GM19240 (cell line): Measurements from ENCODE around the gene TFCP2L1.
"Not testable (repeated sequence)": the region's sequence is repeated elsewhere in the genome, so short reads cannot be mapped to it uniquely, and the experiment has no call there.

ENCODE experiments used
- DNase-seq: peaks from one replicate; pipeline ENCODE4 v3.0.0; 2011; ENCODE audit warnings: low spot score; ENCODE audit not compliant: insufficient read length

TFCP2L1 gene, protein sequence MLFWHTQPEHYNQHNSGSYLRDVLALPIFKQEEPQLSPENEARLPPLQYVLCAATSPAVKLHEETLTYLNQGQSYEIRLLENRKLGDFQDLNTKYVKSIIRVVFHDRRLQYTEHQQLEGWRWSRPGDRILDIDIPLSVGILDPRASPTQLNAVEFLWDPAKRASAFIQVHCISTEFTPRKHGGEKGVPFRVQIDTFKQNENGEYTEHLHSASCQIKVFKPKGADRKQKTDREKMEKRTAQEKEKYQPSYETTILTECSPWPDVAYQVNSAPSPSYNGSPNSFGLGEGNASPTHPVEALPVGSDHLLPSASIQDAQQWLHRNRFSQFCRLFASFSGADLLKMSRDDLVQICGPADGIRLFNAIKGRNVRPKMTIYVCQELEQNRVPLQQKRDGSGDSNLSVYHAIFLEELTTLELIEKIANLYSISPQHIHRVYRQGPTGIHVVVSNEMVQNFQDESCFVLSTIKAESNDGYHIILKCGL

DNA sequence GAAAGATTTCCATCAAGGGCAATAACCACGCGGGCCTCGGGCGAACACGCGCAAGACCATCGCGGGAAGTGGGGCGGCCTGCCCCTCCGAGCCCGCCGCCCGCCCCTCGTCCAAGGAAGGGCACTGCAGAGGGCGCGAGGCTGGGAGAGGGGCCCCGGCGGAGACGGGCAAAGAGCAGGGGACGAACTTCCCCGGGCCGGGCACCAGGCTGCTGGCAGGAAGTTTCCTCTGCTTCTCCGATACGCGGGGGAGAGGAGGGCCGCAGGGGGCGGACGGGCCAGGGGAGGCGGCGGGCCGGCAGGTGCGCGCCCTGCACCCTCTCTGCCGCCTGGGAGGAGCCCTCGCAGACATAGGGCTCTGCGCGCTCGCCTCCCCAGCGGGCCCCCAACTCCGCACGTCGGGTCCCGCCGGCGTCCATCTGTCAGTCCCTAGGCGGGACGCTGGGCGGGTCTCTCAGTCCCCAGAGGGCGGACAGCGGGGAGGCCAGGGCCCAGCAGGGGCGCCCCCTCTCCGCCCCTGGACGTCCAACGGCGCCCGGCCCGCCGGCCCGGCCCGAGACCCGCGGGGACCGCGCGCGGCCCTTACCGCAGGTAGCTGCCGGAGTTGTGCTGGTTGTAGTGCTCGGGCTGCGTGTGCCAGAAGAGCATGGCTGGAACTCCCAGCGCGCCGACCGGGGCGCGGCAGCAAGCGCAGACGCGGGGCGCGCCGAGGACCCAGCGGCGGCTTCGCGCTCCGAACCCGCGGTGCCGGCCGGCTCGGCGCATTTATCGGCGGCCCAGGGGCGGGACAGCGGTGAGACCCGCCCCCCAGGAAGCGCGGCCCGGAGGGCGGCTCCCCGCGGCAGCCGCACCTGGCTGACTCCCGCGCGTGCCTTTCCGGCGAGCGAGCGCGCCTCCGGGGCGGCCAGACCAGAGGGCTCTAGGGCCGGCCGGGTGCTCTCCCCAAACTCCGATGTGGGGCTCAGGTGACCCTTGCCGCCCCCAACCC lies at the start of gene TFCP2L1:
TFCP2L1 (minus strand) TSS at position 740 of the 987 bp plus-strand sequence; CDS start at position 647, 93 bp downstream.
- DNase-seq, result no peak

DNA sequence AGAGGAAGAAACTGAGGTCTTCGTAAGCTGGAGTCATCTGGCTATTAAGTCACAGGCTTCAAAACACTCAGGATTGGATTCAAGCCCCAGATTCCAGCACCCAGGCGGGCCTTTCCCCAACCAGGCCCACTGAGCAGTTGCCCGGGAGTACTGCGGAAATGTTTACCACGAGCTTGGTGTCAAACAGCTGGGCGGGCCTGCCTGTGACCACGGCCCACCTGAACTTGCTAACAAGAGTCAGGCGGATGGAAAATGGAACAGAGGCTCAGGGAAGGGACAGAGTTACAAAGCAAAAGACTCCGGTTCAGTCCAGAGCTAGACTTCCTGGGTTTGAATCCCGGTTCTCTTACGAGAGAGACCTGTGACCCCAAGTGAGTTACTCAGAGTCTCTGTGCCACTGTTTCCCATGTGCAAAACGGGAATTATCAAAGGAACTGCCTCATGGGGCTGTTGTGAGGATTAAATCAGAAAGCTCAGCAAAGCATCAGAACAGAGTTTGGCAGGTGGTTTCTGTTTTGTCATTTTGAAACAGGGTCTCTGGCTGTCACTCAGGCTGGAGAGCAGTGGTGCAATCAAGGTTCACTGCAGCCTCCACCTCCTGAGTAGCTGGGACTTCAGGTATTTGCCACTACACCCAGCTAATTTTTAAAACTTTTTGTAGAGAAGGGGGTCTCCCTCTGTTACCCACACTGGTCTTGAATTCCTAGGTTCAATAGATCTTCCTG lies 49.0 kb upstream of the TFCP2L1 start:
- no peak for DNase-seq

DNA sequence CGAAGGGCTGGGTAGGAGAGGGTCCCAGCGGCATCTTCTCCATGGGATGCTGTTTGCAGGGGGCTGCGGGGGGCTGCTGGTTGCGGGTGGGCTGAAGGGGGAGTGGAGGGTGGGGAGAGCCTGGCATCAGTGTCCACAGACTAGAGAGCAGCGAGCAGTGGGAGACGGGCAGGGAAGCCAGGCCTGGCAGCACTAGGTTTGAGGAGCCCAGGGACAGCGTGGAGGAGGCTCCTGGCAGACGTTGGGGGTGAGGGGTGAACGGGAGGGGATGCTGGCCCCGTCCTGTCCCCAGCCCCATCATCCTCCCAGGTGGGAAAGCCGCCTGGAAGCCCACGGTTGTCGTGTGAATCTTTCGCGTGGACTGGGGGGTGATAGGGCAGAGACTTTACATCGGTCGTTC lies 48.2 kb upstream of the TFCP2L1 start:
- no peak for DNase-seq

DNA sequence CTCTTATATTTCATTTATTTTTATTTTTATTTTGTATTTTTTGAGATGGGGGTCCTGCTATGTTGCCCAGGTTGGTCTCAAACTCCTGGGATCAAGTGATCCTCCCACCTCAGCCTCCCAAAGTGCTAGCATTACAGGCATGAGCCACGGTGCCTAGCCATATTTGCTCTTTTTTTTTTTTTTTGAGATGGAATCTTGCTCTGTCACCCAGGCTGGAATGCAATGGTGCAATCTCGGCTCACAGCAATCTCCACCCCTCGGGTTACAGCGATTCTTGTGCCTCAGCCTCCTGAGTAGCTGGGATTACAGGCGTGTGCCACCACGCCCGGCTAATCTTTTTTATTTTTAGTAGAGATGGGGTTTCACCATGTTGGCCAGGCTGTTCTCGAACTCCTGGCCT lies 46.3 kb upstream of the TFCP2L1 start:
- not testable (repeated sequence) for DNase-seq

DNA sequence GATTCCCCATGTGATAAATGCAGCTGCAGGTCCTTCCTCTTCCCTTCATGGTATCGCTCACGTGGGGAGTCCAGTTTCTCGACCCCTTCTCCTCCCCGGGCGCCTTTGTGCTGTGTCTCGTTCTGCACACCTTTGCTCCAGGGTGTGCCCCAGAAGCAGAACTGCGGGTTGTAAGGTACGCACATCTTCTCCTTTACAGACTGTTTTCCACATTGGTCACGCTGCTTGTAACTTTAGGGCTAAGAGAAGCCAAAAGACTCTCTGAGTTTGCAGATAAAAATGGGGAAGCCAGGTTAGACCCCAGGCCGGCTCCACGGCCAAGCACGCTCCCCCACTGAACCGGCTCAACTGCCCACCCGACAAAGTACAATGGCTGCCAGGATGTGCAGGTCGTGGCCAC lies 45.9 kb upstream of the TFCP2L1 start:
- no peak for DNase-seq

DNA sequence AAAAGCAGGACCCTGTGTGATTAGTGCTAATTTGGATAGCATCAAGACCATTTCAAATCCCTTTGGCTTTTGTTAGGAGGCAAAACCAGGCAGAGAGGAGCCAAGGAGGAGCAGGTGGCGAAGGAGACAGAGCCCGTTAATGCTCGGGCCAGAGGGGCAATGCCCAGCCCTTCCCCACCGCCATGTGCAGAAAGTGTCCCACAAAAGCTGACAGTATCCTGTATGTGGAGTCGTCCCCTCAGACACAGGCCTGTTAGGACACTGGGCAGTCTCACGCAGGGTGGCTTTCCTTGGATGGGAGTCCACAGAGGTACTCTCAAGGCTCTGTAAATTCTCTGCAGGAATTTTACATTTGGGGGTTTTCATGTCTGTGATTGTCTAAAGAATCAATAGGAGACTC lies 44.8 kb upstream of the TFCP2L1 start:
- no peak for DNase-seq

DNA sequence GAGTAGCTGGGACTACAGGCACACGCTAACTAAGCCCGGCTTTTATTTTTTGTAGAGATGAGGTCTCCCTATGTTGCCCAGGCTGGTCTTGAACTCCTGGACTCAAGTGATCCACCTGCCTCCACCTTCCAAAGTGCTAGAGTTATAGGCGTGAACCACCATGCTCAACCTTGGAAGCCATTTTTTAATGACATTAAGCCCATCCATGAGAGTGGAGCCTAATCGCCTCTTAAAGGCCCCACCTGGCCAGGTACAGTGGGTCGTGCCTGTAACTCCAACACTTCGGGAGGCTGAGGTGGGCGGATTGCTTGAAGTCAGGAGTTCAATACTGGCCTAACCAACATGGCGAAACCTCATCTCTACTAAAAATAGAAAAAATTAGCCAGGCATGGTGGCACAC lies 41.6 kb upstream of the TFCP2L1 start:
- DNase-seq, result no peak

DNA sequence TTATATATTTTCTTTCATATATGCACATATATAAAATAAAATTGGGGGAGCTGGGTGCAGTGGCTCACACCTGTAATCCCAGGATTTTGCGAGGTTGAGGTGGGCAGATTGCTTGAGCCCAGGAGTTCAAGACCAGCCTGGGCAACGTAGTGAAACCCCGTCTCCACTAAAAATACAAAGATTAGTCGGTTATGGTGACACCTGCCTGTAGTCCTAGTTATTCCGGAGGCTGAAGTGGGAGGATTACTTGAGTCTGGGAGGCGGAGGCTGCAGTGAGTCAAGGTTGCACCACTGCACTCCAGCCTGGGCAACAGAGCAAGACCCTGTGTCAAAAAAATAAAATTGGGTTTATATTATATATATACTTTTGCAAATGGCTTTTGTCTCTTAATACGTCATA lies 39.6 kb upstream of the TFCP2L1 start:
- DNase-seq, result no peak

DNA sequence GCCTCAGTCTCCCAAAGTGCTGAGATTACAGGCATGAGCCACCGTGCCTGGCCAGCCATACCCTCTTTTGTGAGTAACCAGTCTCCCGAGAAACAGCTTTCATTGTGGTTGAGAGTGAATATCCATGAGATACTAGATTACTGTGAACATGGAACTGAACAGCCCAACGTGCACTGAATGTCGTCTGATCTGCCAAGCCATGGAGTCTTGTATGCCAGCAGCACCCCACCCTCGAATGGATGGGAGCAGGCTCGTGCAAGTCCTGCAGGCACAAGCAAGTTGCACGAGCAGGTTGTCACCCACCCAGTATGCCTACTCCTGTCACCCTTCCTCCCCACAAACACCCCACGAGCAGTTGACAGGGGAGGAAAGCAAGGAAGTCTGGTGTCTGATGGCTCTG lies 36.5 kb upstream of the TFCP2L1 start:
- no peak for DNase-seq

DNA sequence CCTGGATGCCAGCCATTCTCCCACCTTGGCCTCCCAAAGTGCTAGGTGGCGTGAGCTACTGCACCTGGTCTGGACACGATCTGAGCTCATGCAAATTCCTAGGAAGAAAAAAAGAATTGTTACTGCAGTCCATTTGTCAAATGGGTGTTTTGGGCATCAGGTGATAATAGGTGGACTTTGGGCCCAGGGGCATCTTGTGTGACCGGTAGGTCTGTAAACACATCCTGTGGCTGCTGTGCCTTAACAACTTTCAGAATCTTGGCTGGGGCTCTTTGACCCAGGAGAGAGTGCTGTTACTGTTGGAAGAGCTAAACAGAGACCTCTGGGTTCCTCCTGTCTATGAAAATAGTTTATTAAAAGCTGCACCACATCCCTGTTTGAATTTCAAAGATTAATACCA lies 34.9 kb upstream of the TFCP2L1 start:
- no peak for DNase-seq

DNA sequence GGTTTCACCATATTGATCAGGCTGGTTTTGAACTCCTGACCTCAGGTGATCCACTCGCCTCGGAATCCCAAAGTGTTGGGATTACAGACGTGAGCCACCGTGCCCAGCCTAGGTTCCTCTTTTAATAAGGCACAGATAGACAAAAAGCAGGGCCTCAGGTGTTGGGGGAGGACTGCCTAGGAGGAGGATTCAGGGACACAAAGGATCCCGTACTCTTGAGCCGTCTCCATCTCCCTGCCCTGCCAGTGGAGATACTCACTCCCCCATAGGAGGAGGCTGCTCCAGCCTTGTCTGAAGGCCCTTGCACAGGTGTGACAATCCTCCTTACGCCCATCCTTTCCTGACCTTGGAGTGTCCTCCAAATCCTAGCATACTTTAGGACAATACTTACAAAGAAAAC lies 32.0 kb upstream of the TFCP2L1 start:
- DNase-seq, result no peak

DNA sequence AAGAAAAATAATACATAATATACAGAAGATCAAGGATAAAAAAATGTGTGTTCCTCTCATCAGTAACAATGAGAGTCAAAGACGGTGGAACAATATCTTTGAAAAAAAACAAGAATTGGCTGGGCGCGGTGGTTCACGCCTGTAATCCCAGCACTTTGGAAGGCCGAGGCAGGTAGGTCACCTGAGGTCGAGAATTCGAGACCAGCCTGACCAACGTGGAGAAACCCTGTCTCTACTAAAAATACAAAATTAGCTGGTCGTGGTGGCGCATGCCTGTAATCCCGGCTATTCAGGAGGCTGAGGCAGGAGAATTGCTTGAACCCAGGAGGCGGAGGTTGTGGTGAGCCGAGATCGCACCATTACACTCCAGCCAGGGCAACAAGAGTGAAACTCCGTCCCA lies 28.7 kb upstream of the TFCP2L1 start:
- not testable (repeated sequence) for DNase-seq

DNA sequence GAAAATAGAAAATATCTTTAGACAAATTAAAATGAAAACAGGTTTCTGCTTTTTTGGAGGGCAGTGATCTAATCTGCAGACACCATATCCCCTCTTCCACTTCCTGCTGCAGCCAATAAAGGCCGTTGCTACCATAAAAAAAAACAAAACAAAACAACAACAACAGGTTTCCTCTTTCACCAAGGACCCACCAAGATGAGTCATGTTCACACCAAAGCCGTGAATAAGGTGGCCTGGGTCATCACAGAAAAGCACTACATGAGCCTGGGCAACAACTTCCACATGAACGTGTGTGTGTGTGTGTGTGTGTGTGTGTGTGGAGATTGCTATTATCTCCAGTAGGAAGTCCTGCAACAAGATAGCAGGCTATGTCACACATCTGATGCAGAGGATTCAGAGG lies 24.8 kb upstream of the TFCP2L1 start:
- no peak for DNase-seq

DNA sequence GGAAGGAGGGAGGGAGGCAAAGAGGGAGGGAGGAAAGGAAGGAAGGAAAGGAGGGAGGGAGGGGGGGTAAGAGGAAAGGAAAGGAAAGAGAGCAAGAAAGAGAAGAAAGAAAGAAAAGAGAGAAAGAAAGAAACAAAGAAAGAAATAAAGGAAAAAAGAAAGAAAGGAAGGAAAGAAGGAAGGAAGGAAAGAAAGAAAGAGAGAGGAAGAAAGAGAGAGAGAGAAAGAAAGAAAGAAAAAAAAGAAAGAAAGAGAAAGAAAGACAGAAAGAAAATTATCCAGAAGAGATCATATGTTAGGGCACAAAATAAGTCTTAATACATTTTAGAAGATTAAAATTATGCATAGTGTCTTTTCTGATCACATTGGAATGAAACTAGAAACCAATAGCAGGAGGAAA lies 24.3 kb upstream of the TFCP2L1 start:
- DNase-seq, result no peak

DNA sequence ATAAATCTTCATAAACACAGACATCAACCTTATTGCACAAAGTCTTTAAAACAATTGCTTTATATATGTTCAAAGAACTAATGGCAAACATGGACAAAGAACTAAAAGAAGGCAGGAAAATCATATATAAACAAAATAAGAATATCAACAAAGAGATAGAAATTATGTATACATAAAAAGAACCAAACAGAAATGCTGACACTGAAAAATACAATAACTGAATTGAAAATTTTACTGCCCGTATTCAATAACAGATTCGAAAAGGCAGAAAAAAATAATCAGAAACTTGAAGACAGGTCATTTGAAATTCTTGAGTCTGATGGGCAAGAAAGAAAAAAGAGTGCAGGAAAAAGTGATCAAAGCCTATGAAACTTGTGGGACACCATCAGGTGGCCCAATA lies 22.0 kb upstream of the TFCP2L1 start:
- DNase-seq, result no peak

DNA sequence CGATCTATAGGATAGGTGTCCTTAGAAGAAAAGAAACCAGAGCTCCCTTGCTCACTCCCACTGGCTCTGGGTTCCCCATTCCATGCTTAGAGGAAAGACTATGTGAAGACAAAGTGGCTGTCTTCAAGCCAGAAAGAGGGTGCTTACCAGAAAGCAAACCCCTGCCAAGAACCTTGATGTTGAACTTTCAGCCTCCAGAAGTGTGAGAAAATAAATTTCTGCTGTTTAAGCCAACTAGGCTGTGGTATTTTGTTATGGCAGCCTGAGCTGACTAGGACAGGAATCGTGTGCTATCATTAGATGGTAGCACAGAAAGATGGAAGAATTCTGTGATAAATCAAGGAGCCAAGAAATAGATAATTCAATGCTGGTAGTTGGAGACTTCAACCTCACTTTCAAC lies 19.9 kb upstream of the TFCP2L1 start:
- no peak for DNase-seq

DNA sequence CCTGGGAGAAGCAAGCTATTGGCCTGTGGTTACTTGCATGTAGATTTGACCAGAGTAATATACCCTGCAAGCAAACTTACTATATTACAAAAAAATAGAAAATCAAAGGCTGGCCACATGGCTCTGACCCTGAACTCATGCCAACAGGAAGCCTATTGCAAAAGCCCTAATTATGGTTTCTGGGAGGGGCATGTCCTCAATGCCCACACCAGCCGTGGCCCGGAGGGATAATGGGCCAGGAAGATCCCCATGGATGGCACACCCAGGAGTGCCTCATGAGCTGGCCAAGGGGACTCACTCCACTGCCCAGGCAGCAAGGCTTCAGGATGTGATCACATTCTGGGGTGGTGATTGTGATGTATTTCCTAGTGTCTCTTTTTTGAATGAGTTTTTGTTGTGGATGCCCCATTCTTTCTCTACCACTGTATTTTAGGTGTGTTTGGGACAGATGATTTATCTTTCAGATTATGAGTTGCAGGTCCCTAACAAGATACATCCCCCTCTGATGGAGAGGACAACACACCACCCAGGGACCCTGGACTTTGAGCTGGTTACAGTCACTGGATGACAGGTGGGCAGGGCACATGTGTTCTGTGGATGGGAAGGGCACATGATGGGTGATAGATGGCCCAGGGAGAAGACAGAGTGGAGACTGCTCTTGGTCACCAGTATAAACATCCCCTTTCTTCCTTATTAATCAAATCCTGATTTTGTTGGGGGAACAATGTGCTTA lies 18.7 kb upstream of the TFCP2L1 start:
- DNase-seq, result no peak

DNA sequence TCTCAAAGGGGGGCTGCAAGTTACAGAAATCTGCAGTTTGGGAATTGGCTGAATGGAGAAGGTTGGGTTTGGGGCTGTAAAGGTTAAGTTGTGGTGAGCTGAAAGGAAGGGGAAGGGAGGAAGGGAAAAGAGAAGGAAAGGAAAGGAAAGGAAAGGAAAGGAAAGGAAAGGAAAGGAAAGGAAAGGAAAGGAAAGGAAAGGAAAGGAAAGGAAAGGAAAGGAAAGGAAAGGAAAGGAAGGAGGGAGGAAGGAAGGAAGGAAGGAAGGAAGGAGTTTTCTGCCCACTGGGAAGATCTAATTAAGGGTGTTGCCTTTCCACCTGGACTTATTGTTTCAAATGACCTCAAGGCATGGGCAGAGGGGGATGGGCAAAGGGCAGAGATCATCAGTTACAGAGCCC lies 16.2 kb upstream of the TFCP2L1 start:
- not testable (repeated sequence) for DNase-seq

DNA sequence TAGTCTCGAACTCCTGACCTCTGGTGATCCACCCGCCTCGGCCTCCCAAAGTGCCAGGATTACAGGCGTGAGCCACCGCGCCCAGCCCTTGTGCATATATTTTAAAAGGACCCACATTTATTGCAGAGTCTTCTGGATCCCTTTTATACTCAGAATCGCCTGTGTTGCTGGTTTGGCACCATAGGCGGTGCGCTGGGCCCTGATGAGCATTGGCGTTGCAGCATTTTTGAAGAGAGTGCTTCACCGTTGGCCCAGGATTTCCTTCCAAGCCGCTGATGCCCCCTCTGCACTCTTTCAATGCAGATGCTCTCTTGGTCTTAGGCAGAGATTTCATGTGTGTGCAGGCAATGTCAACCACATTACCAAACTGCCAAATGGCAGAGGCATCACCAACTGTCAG lies 13.5 kb upstream of the TFCP2L1 start:
- DNase-seq, result no peak

DNA sequence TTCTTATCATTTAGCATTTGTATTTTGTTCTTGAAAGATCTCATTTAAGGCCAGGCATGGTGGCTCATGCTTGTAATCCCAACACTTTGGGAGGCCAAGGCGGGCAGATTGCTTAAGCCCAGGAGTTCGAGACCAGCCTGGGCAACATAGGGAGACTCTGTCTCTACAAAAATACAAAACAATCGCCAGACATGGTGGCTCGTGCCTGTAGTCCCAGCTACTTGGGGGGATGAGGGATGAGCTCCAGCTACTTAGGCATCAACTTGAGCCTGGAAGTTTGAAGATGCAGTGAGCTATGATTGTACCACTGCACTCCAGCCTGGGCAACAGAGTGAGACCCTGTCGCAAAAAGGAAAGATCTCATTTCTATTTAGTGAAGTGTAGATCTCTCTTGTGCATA lies 12.9 kb upstream of the TFCP2L1 start:
- DNase-seq, result not testable (repeated sequence)
